Right lobe of liver (tissue), 6 donors: Measurements from ENCODE around the gene SLC5A6. TPM values are rescaled to one million over a fixed set of nuclear protein-coding genes. Genes with fewer than 3 reads are reported as not detected.

ENCODE experiments used
- ATAC-seq, 4 donors: fragments of 200-7000 bp; cut with Tn5 transposase; one replicate each; pipeline ENCODE4 v1.9.1; 2020; ENCODE audit warnings: mild to moderate bottlenecking in 4 of 4, moderate library complexity in 4 of 4
- DNase-seq, 3 donors: peaks; one replicate each; pipeline ENCODE4 v3.0.0-alpha.2; 2020
- H3K27ac ChIP-seq, 3 donors: fragments of 200-600 bp; one replicate each; pipeline ENCODE4 v1.8.0; 2022
- H3K27me3 ChIP-seq, 2 donors: fragments of 200-600 bp; one replicate each; pipeline ENCODE4 v1.8.0; 2022
- H3K36me3 ChIP-seq, 4 donors: fragments of 200-600 bp; sonication (generic) in 1 of 4; one replicate each; pipeline versions ENCODE4 v1.5.1 to v1.8.0; 2017 to 2022; ENCODE audit warnings: control low read depth in 1 of 4
- H3K4me1 ChIP-seq, 4 donors: fragments of 200-600 bp; sonication (generic) in 1 of 4; one replicate each; pipeline versions ENCODE4 v1.5.1 to v1.8.0; 2017 to 2022; ENCODE audit warnings: control low read depth in 1 of 4
- H3K4me3 ChIP-seq, 3 donors: fragments of 200-600 bp; one replicate each; pipeline ENCODE4 v1.8.0; 2022
- H3K9me3 ChIP-seq, 4 donors: fragments of 200-600 bp; sonication (generic) in 1 of 4; one replicate each; pipeline versions ENCODE4 v1.5.1 to v1.8.0; 2017 to 2022; ENCODE audit warnings: control low read depth in 1 of 4
- POLR2A ChIP-seq: fragments of 450-650 bp; IDR thresholded peaks from one replicate; pipeline ENCODE4 v1.6.1; 2017; ENCODE audit warnings: antibody characterized with exemption, mild to moderate bottlenecking
- WGBS: methylation state at CpG from one replicate; pipeline ENCODE4 v1.1.6; 2018; ENCODE audit warnings: low coverage, low lambda C conversion rate; ENCODE audit not compliant: insufficient coverage; ENCODE audit errors: missing lambda C conversion rate; 5-methylcytosine and 5-hydroxymethylcytosine counted together
- intact Hi-C, 2 donors: fragments of 100-400 bp; cut with DNase I; formaldehyde crosslinking; loops; one replicate each; pipeline versions ENCODE4 v1.11.2 to v1.14.1; 2022
- total RNA-seq, 6 experiments: library from RNA; depleted of rRNA in 2 of 6; stranded (reverse); fragments of >200 nt in 2 of 6; fragmentation: NEBNext Ultra II Directional in 3 of 6; extraction: Animal tissue kit (Norgen Biotek cat#: 25700) in 3 of 6; gene quantifications; one replicate each; pipeline versions ENCODE4 v1.1.0 to v1.2.4, GENCODE V29; 2016 to 2023
- TF ChIP-seq, protein P1 (sequence below), 4 donors: fragments of 200-600 bp in 3 of 4; fragments of 450-650 bp in 1 of 4; IDR thresholded peaks; one replicate each; pipeline versions ENCODE4 v1.5.1 to v1.8.0; 2016 to 2022; ENCODE audit warnings: antibody characterized with exemption in 4 of 4, mild to moderate bottlenecking in 2 of 4
- donor health status: DM: no; HTN: yes; CAD: no.
- donor health status: DM: no; HTN: no; CAD: no.
- donor health status: DM: no; HTN: no; CAD: no.
- donor health status: DM: no; HTN: yes; CAD: no.
- donor health status: DM: no; HTN: yes; CAD: no.

Gene SLC5A6
- total RNA-seq, 6 experiments from 2014 or later, result 57.5 to 151 (median 90.3) TPM

DNA sequence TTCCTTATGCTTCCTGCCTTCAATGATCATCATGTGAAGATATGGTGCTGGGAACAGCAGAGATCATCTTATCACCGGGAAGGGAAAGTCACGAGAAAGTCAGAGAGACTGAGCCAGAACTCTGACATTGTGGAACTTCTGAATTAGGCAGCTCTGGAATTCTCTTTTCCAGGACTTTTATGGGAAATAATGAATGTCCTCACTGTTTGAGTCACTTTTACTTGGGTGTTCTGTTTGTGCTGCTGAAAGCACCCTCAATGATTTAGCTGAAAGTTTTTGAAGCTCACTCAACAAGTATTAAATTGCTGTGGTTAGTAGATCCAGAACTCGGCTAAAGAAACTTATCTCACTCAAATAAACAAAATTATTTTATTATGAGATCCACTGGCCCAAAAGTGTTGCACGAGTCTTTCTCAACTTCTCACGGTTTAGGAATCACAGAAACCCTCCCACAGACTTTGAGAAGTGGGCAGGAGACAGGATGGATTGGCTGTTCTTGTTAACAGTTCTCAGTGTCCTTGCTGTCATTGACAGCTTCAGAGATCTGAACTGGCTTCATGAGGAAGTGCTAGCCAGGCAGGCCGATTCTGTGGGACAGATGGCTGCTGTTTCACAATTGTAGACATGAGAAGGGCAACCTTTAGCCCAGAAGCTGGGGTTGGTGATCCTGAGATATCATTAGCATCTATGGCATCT lies 26.6 kb downstream of the SLC5A6 start:
- peak overlapping the region; percentile 80 to 96 (median 91) for H3K27ac ChIP-seq
- peak; percentile 79 to 91 (median 87) for ATAC-seq
- no peaks in the 10 kb centered on the region for H3K36me3 ChIP-seq
- TF ChIP-seq, protein P1, sequence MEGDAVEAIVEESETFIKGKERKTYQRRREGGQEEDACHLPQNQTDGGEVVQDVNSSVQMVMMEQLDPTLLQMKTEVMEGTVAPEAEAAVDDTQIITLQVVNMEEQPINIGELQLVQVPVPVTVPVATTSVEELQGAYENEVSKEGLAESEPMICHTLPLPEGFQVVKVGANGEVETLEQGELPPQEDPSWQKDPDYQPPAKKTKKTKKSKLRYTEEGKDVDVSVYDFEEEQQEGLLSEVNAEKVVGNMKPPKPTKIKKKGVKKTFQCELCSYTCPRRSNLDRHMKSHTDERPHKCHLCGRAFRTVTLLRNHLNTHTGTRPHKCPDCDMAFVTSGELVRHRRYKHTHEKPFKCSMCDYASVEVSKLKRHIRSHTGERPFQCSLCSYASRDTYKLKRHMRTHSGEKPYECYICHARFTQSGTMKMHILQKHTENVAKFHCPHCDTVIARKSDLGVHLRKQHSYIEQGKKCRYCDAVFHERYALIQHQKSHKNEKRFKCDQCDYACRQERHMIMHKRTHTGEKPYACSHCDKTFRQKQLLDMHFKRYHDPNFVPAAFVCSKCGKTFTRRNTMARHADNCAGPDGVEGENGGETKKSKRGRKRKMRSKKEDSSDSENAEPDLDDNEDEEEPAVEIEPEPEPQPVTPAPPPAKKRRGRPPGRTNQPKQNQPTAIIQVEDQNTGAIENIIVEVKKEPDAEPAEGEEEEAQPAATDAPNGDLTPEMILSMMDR (IDR thresholded peaks at IDR 0.05), result no peak
- TF ChIP-seq POLR2A, result peak; percentile 65
- no peaks in the 10 kb centered on the region for H3K9me3 ChIP-seq
- no peaks in the 10 kb centered on the region for H3K27me3 ChIP-seq
- DNase-seq, result peak; percentile 58 to 86 (median 77)
- peaks cover 0 to 47% (median 21%) of the 10 kb centered on the region in 4 donors for H3K4me1 ChIP-seq
- H3K4me3 ChIP-seq, result no peak overlapping the region
- intact Hi-C loops, result no loop called here
- WGBS, result 6% methylated on average over 6 of the region's 6 CpGs

DNA sequence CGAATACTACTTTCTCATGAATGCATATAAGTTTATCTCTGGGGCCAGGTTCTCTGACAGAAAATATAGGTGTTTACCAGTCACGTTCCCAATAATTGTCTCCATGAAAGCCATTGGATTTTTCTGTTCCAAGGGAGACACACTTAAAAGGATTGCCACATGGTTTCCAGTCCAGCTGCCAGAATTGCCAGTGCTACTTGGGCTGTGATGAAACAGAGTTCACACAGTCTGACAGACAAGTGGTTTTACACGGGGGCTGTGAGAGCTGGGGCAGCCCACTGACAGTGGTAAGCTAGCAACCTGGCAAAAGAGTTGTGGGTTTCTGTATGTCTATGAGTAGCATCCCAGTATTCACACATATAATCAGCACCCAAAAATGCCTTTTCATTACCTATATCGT lies 28.0 kb downstream of the SLC5A6 start:
- 37% methylated on average over 4 of the region's 4 CpGs for WGBS
- TF ChIP-seq, protein P1 (IDR thresholded peaks at IDR 0.05), result no peak
- TF ChIP-seq POLR2A, result no peak
- no peaks in the 10 kb centered on the region for H3K27me3 ChIP-seq
- peak; percentile 26 to 55 (median 48) for ATAC-seq
- DNase-seq, result peak; percentile 39 to 86 (median 73)
- peak overlapping the region; percentile 80 to 96 (median 91) for H3K27ac ChIP-seq
- intact Hi-C loops, result no loop called here
- H3K4me3 ChIP-seq, result no peak overlapping the region
- H3K9me3 ChIP-seq, result no peaks in the 10 kb centered on the region
- no peaks in the 10 kb centered on the region for H3K36me3 ChIP-seq
- peaks cover 0 to 59% (median 27%) of the 10 kb centered on the region in 4 donors for H3K4me1 ChIP-seq

DNA sequence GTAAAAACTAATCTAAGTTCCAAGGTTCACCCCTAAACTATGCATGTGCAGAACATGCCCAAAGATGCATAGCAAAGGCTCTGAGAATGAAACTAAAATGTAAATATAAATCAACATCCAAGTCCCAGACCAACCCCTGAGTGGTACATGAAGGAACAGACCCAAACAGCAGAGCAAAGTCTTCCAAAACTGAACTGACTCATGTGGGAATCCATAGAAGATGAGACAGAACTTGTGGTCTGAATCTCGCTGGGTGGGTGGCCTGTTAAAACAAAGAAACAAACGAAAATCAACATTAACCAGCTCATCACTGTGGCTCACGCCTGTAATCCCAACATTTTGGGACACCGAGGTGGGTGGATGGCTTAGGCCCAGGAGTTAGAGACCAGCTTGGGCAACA lies 29.7 kb downstream of the SLC5A6 start:
- WGBS, result 65% methylated on average over 4 of the region's 4 CpGs

DNA sequence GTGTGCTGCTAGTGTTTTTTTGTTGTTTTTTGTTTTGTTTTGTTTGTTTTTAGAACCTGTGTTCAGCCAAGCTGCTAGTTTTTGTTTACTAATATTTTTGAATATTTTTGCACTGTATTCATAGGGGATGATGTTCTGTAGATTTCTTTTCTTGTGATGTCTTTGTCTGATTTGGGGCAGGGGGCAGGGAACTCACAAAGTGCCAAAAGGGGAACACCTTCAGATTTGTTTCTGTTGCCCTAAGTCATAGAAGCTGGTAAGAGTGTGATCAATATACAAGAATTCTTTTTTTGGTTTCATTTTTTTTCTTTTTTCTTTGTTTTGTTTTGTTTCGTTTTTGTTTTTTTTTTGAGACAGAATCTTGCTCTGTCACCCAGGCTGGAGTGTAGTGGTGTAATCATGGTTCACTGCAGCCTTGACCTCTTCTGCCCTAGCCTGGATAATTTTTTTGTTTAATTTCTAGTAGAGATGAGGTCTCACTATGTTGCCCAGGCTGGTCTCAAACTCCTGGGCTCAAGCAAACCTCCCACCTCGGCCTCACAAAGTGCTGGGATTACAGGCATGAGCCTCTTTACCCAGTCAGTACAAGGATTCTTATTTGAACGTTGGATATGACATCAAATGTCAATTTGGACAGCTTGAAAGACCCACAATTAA lies 32.6 kb downstream of the SLC5A6 start:
- H3K27ac ChIP-seq, result peak overlapping the region; percentile 80 to 96 (median 95)
- 26% methylated on average over 3 of the region's 3 CpGs for WGBS
- H3K36me3 ChIP-seq, result no peaks in the 10 kb centered on the region
- no peak for DNase-seq
- peaks cover 0 to 57% (median 30%) of the 10 kb centered on the region in 4 donors for H3K4me1 ChIP-seq
- intact Hi-C loops, result no loop called here
- no peaks in the 10 kb centered on the region for H3K9me3 ChIP-seq
- no peak for TF ChIP-seq POLR2A
- TF ChIP-seq, protein P1 (IDR thresholded peaks at IDR 0.05), result no peak
- H3K27me3 ChIP-seq, result no peaks in the 10 kb centered on the region
- peak; percentile 33 to 58 (median 44) for ATAC-seq
- no peak overlapping the region for H3K4me3 ChIP-seq

More for the DNA sequence above, 29.7 kb downstream of the SLC5A6 start:
- Histone ChIP-seq H3K9me3 (no peaks in the 10 kb centered on the region), H3K27me3 (no peaks in the 10 kb centered on the region), H3K27ac (peak overlapping the region; percentile 80 to 96 (median 91)), H3K4me3 (no peak overlapping the region), H3K4me1 (peaks cover 0 to 71% (median 36%) of the 10 kb centered on the region in 4 donors), H3K36me3 (no peaks in the 10 kb centered on the region)
- no peak for DNase-seq
- no peak for ATAC-seq
- TF ChIP-seq, protein P1 (IDR thresholded peaks at IDR 0.05), result no peak
- no peak for TF ChIP-seq POLR2A
- intact Hi-C loops, result no loop called here
